Panc1 (cell line): ENCODE data around the gene KLC1. TPM values are rescaled to one million over a fixed set of nuclear protein-coding genes. Genes with fewer than 3 reads are reported as not detected.

Experiments used
- ATAC-seq: fragments of 200-7000 bp; cut with Tn5 transposase; 2 replicates; pipeline ENCODE4 v1.9.1; 2020; ENCODE audit warnings: mild to moderate bottlenecking, moderate library complexity
- BruUV-seq: library from RNA; stranded (reverse); fragments of 400-500 nt; replicated peaks from 2 replicates; lab custom pipeline; 2021; lab: Mats Ljungman, UMichigan
- CTCF ChIA-PET: fragments of 300-600 bp; sonication (Branson Sonifier 250); formaldehyde crosslinking; loops from one replicate; lab custom pipeline; 2022; ENCODE audit warnings: antibody characterized with exemption; lab: Charles Lee
- POLR2A ChIA-PET: fragments of 300-600 bp; sonication (Branson Sonifier 250); formaldehyde crosslinking; loops from one replicate; lab custom pipeline; 2022; ENCODE audit warnings: antibody characterized with exemption; lab: Charles Lee
- DNase-seq: peaks from one replicate; pipeline ENCODE4 v3.0.0-alpha.2; 2010; ENCODE audit warnings: low read depth, low spot score
- H3K27ac ChIP-seq: 2 replicates; pipeline ENCODE4 v1.5.1; 2011; ENCODE audit warnings: mild to moderate bottlenecking, low read length, inconsistent platforms
- H3K27me3 ChIP-seq: fragments of 200-500 bp; sonication (Bioruptor generic); 2 replicates; pipeline ENCODE4 v1.6.0; 2014; ENCODE audit warnings: low read length, inconsistent platforms; ENCODE audit not compliant: control insufficient read depth, insufficient read depth
- H3K36me3 ChIP-seq: fragments of 200-500 bp; sonication (Bioruptor generic); 2 replicates; pipeline ENCODE4 v1.5.1; 2014; ENCODE audit warnings: inconsistent platforms, mild to moderate bottlenecking, low read length, moderate library complexity; ENCODE audit not compliant: control insufficient read depth, insufficient read depth
- H3K4me1 ChIP-seq: 2 replicates; pipeline ENCODE4 v1.5.1; 2011; ENCODE audit warnings: inconsistent platforms, mild to moderate bottlenecking, low read length, moderate library complexity; ENCODE audit not compliant: control insufficient read depth, insufficient read depth
- H3K4me3 ChIP-seq, 2 experiments: 2 replicates each; pipeline ENCODE4 v1.5.1; 2011 to 2012; ENCODE audit warnings: low read depth in 2 of 2, low read length in 2 of 2, mild to moderate bottlenecking in 2 of 2, inconsistent platforms in 1 of 2, moderate library complexity in 1 of 2
- H3K9me3 ChIP-seq: fragments of 200-500 bp; sonication (Bioruptor generic); 2 replicates; pipeline ENCODE4 v1.5.1; 2014; ENCODE audit warnings: low read depth, mild to moderate bottlenecking, inconsistent platforms, low read length, moderate library complexity; ENCODE audit not compliant: control insufficient read depth, insufficient read depth
- CTCF ChIP-seq: fragments of 450-650 bp; IDR thresholded peaks from 2 replicates; pipeline ENCODE4 v1.5.1; 2017; ENCODE audit warnings: mild to moderate bottlenecking
- POLR2AphosphoS5 ChIP-seq: IDR thresholded peaks from 2 replicates; pipeline ENCODE4 v1.6.1; 2012; ENCODE audit warnings: mild to moderate bottlenecking, low read depth, low read length, moderate library complexity
- SIN3A ChIP-seq: IDR thresholded peaks from 2 replicates; pipeline ENCODE4 v1.6.1; 2012; ENCODE audit warnings: low read depth, mild to moderate bottlenecking, low read length, moderate library complexity, borderline replicate concordance; ENCODE audit not compliant: insufficient read depth
- TCF7L2 ChIP-seq: IDR thresholded peaks from 2 replicates; pipeline ENCODE4 v1.6.1; 2011; ENCODE audit warnings: mild to moderate bottlenecking, low read depth, low read length, inconsistent platforms
- in situ Hi-C: cut with HindIII; loops from 2 replicates; pipeline ENCODE4 v1.10.0; 2016; ENCODE audit warnings: low sequenced_read_pairs, low pct_unique_long_range_greater_than_20kb
- intact Hi-C: fragments of 100-400 bp; cut with micrococcal nuclease; formaldehyde crosslinking; loops from one replicate; pipeline ENCODE4 v1.10.0; 2022; ENCODE audit not compliant: unreplicated experiment
- total RNA-seq: library from RNA; stranded (reverse); gene quantifications from one replicate; pipeline ENCODE4 v1.2.1, GENCODE V29; 2021; ENCODE audit not compliant: unreplicated experiment
- TF ChIP-seq, protein P1 (sequence below), 2 experiments: IDR thresholded peaks; 2 replicates each; pipeline ENCODE4 v1.6.1; 2011 to 2012; ENCODE audit warnings: low read depth in 2 of 2, control low read depth in 1 of 2, low read length in 1 of 2, mild to moderate bottlenecking in 1 of 2, moderate library complexity in 1 of 2; ENCODE audit not compliant: insufficient read depth in 1 of 2

The KLC1 gene
- total RNA-seq, 1 experiment from 2014 or later = 98.0 TPM

GRCh38 chr14:103732868-103733620 lies 104.0 kb downstream of the KLC1 start:
- no peak overlapping the region for H3K4me3 ChIP-seq
- TF ChIP-seq, protein P1, sequence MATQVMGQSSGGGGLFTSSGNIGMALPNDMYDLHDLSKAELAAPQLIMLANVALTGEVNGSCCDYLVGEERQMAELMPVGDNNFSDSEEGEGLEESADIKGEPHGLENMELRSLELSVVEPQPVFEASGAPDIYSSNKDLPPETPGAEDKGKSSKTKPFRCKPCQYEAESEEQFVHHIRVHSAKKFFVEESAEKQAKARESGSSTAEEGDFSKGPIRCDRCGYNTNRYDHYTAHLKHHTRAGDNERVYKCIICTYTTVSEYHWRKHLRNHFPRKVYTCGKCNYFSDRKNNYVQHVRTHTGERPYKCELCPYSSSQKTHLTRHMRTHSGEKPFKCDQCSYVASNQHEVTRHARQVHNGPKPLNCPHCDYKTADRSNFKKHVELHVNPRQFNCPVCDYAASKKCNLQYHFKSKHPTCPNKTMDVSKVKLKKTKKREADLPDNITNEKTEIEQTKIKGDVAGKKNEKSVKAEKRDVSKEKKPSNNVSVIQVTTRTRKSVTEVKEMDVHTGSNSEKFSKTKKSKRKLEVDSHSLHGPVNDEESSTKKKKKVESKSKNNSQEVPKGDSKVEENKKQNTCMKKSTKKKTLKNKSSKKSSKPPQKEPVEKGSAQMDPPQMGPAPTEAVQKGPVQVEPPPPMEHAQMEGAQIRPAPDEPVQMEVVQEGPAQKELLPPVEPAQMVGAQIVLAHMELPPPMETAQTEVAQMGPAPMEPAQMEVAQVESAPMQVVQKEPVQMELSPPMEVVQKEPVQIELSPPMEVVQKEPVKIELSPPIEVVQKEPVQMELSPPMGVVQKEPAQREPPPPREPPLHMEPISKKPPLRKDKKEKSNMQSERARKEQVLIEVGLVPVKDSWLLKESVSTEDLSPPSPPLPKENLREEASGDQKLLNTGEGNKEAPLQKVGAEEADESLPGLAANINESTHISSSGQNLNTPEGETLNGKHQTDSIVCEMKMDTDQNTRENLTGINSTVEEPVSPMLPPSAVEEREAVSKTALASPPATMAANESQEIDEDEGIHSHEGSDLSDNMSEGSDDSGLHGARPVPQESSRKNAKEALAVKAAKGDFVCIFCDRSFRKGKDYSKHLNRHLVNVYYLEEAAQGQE (IDR thresholded peaks at IDR 0.05; ENCODE audit: insufficient read depth in 1 of 2, low read depth in 2 of 2, low read length in 1 of 2) = no peak
- no peak for TF ChIP-seq CTCF
- TF ChIP-seq SIN3A = no peak
- no peak for TF ChIP-seq TCF7L2
- TF ChIP-seq POLR2AphosphoS5 = no peak
- no peak for ATAC-seq
- BruUV-seq = TSS peak; percentile 93
- H3K4me1 ChIP-seq = no peaks in the 10 kb centered on the region
- in situ Hi-C loops (no loop called here), intact Hi-C loops (no loop called here)
- ChIA-PET POLR2A (interaction anchor here (0.6 kb wide), 1 partner anchor 141 kb away, joined by 8 read pairs; no protein-coding TSS in a partner anchor), CTCF (interaction anchor here (0.6 to 1.6 kb wide), 3 partner anchors 76 to 170 kb away, joined by 3 to 6 read pairs (median 5); no protein-coding TSS in a partner anchor)
- no peaks in the 10 kb centered on the region for H3K9me3 ChIP-seq
- H3K27me3 ChIP-seq = no peaks in the 10 kb centered on the region
- no peaks in the 10 kb centered on the region; the same call in 1 of the 2 replicates for H3K36me3 ChIP-seq
- no peak overlapping the region for H3K27ac ChIP-seq
- no peak for DNase-seq

DNA sequence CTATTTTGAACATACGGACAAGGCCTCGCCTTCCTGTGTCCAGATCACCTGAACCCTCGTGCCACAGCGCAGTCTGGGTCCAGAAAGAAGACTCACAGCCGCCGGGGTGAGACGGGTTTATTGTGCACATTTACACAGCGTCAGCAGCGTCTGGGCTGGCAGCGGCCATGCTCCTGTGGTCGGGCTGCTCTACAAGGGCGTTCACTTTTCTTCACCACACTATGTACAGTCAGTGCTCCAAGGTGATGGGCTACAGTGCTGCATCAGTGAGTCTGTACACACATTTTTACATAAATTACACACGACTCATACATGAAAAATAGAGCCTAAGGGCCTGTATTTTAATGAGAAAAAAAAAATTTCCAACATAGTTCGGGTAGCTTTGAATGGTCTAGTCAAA lies 104.6 kb downstream of the KLC1 start:
- H3K27ac ChIP-seq = no peak overlapping the region
- POLR2A ChIA-PET = no interaction called here
- H3K9me3 ChIP-seq = no peaks in the 10 kb centered on the region
- H3K36me3 ChIP-seq = no peaks in the 10 kb centered on the region; the same call in 1 of the 2 replicates
- no peaks in the 10 kb centered on the region for H3K4me1 ChIP-seq
- ATAC-seq = no peak
- in situ Hi-C loops = no loop called here
- no peaks in the 10 kb centered on the region for H3K27me3 ChIP-seq
- TF ChIP-seq SIN3A (no peak), POLR2AphosphoS5 (no peak), CTCF (no peak), TCF7L2 (no peak)
- TF ChIP-seq, protein P1 (IDR thresholded peaks at IDR 0.05; ENCODE audit: insufficient read depth in 1 of 2, low read depth in 2 of 2, low read length in 1 of 2) = no peak
- intact Hi-C loops = no loop called here
- no TSS peak for BruUV-seq
- no peak overlapping the region for H3K4me3 ChIP-seq
- no peak for DNase-seq
- CTCF ChIA-PET = interaction anchor here (0.6 to 1.6 kb wide), 3 partner anchors 75 to 169 kb away, joined by 3 to 6 read pairs (median 5); no protein-coding TSS in a partner anchor
